Measurements from ENCODE around the gene TBC1D32. TPM values are rescaled to one million over a fixed set of nuclear protein-coding genes. Genes with fewer than 3 reads are reported as not detected.

The TBC1D32 gene
- polyA plus RNA-seq, 1 of the 3 experiments (the other 2 are of a cell fraction): 2.3 TPM

DNA sequence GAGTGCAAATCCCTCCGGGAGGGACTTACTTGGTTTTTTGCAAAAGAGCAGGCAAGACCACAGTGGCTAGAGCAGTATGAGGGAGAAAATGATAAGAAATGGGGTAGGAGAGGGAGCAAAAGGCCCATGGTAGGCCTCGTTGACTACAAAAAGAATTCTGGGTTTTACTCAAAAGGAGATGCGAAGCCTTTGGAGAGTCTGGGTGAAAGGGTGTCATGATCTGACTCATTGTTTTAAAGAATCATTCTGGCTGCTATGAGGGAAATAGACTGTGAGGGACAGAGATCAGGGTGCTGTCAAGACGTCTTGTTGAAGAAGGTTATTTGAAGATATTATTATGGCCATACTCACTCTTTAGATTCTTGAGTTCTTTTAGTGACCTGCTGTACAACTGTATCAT is 13.0 kb downstream of the TBC1D32 start:
- Histone ChIP-seq H3K79me2 (ENCODE audit: insufficient read depth) (no peaks in the 10 kb centered on the region), H3K36me3 (replicated peaks in 1 of 2; ENCODE audit: control insufficient read depth in 1 of 2, insufficient read depth in 2 of 2, low read length in 1 of 2) (peaks cover 10 to 34% of the 10 kb centered on the region in 2 experiments), H3K27ac (ENCODE audit: low read depth in 2 of 2, low read length in 1 of 2) (no peak overlapping the region), H3K9me3 (no peaks in the 10 kb centered on the region), H3K4me1 (ENCODE audit: control insufficient read depth in 1 of 2, insufficient read depth in 2 of 2, low read depth in 1 of 2, low read length in 1 of 2) (no peaks in the 10 kb centered on the region), H3K9ac (no peak overlapping the region), H4K20me1 (ENCODE audit: insufficient read depth) (no peaks in the 10 kb centered on the region), H3K4me3 (ENCODE audit: low read depth in 2 of 2, low read length in 1 of 2) (no peak overlapping the region), H3K4me2 (no peak overlapping the region), H3K9me2 (no peaks in the 10 kb centered on the region), H3K27me3 (ENCODE audit: insufficient read depth) (no peaks in the 10 kb centered on the region), H2AFZ (ENCODE audit: low read depth) (no peak overlapping the region), H3F3A (replicated peaks; ENCODE audit: insufficient read depth) (no peaks in the 10 kb centered on the region)
- no peak for DNase-seq
- no peak for TF ChIP-seq YY1 (IDR thresholded peaks at IDR 0.05; ENCODE audit: low read depth)
- no peak for TF ChIP-seq TCF12 (IDR thresholded peaks at IDR 0.05)
- TF ChIP-seq, protein P1, sequence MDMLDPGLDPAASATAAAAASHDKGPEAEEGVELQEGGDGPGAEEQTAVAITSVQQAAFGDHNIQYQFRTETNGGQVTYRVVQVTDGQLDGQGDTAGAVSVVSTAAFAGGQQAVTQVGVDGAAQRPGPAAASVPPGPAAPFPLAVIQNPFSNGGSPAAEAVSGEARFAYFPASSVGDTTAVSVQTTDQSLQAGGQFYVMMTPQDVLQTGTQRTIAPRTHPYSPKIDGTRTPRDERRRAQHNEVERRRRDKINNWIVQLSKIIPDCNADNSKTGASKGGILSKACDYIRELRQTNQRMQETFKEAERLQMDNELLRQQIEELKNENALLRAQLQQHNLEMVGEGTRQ (IDR thresholded peaks at IDR 0.05; ENCODE audit: borderline replicate concordance, low read depth, low read length): no peak
- TF ChIP-seq, protein P2, sequence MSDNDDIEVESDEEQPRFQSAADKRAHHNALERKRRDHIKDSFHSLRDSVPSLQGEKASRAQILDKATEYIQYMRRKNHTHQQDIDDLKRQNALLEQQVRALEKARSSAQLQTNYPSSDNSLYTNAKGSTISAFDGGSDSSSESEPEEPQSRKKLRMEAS (IDR thresholded peaks at IDR 0.05; ENCODE audit: low read depth): no peak
- no peak for TF ChIP-seq RXRA (IDR thresholded peaks at IDR 0.05; ENCODE audit: borderline replicate concordance, low read depth)
- no peak for TF ChIP-seq NFIC (IDR thresholded peaks at IDR 0.05; ENCODE audit: borderline replicate concordance)
- TF ChIP-seq, protein P3, sequence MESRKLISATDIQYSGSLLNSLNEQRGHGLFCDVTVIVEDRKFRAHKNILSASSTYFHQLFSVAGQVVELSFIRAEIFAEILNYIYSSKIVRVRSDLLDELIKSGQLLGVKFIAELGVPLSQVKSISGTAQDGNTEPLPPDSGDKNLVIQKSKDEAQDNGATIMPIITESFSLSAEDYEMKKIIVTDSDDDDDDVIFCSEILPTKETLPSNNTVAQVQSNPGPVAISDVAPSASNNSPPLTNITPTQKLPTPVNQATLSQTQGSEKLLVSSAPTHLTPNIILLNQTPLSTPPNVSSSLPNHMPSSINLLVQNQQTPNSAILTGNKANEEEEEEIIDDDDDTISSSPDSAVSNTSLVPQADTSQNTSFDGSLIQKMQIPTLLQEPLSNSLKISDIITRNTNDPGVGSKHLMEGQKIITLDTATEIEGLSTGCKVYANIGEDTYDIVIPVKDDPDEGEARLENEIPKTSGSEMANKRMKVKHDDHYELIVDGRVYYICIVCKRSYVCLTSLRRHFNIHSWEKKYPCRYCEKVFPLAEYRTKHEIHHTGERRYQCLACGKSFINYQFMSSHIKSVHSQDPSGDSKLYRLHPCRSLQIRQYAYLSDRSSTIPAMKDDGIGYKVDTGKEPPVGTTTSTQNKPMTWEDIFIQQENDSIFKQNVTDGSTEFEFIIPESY (IDR thresholded peaks at IDR 0.05; ENCODE audit: borderline replicate concordance, low read depth): no peak
- TF ChIP-seq GATA2 (CRISPR knock-in tag; IDR thresholded peaks at IDR 0.05): no peak
- TF ChIP-seq, protein P4, sequence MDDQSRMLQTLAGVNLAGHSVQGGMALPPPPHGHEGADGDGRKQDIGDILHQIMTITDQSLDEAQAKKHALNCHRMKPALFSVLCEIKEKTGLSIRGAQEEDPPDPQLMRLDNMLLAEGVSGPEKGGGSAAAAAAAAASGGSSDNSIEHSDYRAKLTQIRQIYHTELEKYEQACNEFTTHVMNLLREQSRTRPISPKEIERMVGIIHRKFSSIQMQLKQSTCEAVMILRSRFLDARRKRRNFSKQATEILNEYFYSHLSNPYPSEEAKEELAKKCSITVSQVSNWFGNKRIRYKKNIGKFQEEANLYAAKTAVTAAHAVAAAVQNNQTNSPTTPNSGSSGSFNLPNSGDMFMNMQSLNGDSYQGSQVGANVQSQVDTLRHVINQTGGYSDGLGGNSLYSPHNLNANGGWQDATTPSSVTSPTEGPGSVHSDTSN (IDR thresholded peaks at IDR 0.05): no peak
- no peak for TF ChIP-seq RCOR1 (IDR thresholded peaks at IDR 0.05; ENCODE audit: low read length)
- no peak for TF ChIP-seq CHD2 (IDR thresholded peaks at IDR 0.05; ENCODE audit: low read length, partially characterized antibody)
- TF ChIP-seq POLR2AphosphoS5 (IDR thresholded peaks at IDR 0.05; ENCODE audit: low read depth, low read length): no peak
- no peak for TF ChIP-seq EZH2phosphoT487 (IDR thresholded peaks at IDR 0.05; ENCODE audit: borderline replicate concordance, low read depth)
- no peak for TF ChIP-seq TEAD4 (IDR thresholded peaks at IDR 0.05; ENCODE audit: borderline replicate concordance, insufficient read depth)
- TF ChIP-seq, protein P5, sequence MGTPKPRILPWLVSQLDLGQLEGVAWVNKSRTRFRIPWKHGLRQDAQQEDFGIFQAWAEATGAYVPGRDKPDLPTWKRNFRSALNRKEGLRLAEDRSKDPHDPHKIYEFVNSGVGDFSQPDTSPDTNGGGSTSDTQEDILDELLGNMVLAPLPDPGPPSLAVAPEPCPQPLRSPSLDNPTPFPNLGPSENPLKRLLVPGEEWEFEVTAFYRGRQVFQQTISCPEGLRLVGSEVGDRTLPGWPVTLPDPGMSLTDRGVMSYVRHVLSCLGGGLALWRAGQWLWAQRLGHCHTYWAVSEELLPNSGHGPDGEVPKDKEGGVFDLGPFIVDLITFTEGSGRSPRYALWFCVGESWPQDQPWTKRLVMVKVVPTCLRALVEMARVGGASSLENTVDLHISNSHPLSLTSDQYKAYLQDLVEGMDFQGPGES (IDR thresholded peaks at IDR 0.05; ENCODE audit: low read depth, low read length): no peak
- ChIA-PET CTCF (interaction anchor here (2.1 kb wide), 1 partner anchor 15 kb away, joined by 6 read pairs; no protein-coding TSS in a partner anchor), POLR2A (no interaction called here)
- 91% methylated on average over 4 of the region's 4 CpGs for WGBS (ENCODE audit: low lambda C conversion rate)
